H9 (cell line): Measurements from ENCODE around the gene DNMBP. TPM values are rescaled to one million over a fixed set of nuclear protein-coding genes. Genes with fewer than 3 reads are reported as not detected.

Experiments used
- DNase-seq: peaks from one replicate; pipeline ENCODE4 v3.0.0-alpha.2; 2017
- H2AFZ ChIP-seq: one replicate; pipeline ENCODE4 v1.6.1; 2013; ENCODE audit warnings: mild to moderate bottlenecking, low read length, control low read depth, moderate library complexity
- H2AK5ac ChIP-seq: 2 replicates; pipeline ENCODE4 v1.6.1; 2013; ENCODE audit warnings: low read length, control low read depth, mixed read lengths; ENCODE audit not compliant: insufficient read length
- H2BK120ac ChIP-seq: one replicate; pipeline ENCODE4 v1.6.1; 2013; ENCODE audit warnings: low read depth, mild to moderate bottlenecking, low read length, control low read depth, inconsistent platforms; ENCODE audit not compliant: poor library complexity, severe bottlenecking
- H2BK12ac ChIP-seq: 2 replicates; pipeline ENCODE4 v1.6.1; 2013; ENCODE audit warnings: low read length, control low read depth, mixed read lengths, low read depth; ENCODE audit not compliant: insufficient read length
- H2BK15ac ChIP-seq: 2 replicates; pipeline ENCODE4 v1.6.1; 2013; ENCODE audit warnings: low read depth, low read length, control low read depth
- H2BK20ac ChIP-seq: one replicate; pipeline ENCODE4 v1.6.1; 2013; ENCODE audit warnings: low read depth, mild to moderate bottlenecking, low read length, control low read depth, inconsistent platforms; ENCODE audit not compliant: poor library complexity, severe bottlenecking
- H2BK5ac ChIP-seq: 2 replicates; pipeline ENCODE4 v1.6.1; 2013; ENCODE audit warnings: low read length, control low read depth, mixed read lengths; ENCODE audit not compliant: insufficient read length
- H3K14ac ChIP-seq: 2 replicates; pipeline ENCODE4 v1.6.1; 2013; ENCODE audit warnings: low read length, control low read depth; ENCODE audit not compliant: insufficient read depth
- H3K18ac ChIP-seq: 2 replicates; pipeline ENCODE4 v1.6.1; 2013; ENCODE audit warnings: low read depth, mild to moderate bottlenecking, mixed read lengths, low read length, control low read depth; ENCODE audit not compliant: insufficient read length
- H3K23ac ChIP-seq: 2 replicates; pipeline ENCODE4 v1.6.1; 2013; ENCODE audit warnings: low read length, control low read depth, mixed read lengths, low read depth; ENCODE audit not compliant: insufficient read length
- H3K23me2 ChIP-seq: 2 replicates; pipeline ENCODE4 v1.6.1; 2013; ENCODE audit warnings: low read depth, mild to moderate bottlenecking, mixed read lengths, low read length, control low read depth; ENCODE audit not compliant: insufficient read length, poor library complexity, severe bottlenecking
- H3K27ac ChIP-seq: 2 replicates; pipeline ENCODE4 v1.5.1; 2013; ENCODE audit warnings: low read length, control low read depth, mixed read lengths, low read depth; ENCODE audit not compliant: insufficient read length
- H3K27me3 ChIP-seq: 2 replicates; pipeline ENCODE4 v1.6.1; 2013; ENCODE audit warnings: low read length, control low read depth, inconsistent platforms; ENCODE audit not compliant: insufficient read depth
- H3K4ac ChIP-seq: 2 replicates; pipeline ENCODE4 v1.6.1; 2013; ENCODE audit warnings: low read depth, mild to moderate bottlenecking, control low read depth, inconsistent platforms, low read length, moderate library complexity
- H3K4me1 ChIP-seq: 2 replicates; pipeline ENCODE4 v1.6.1; 2013; ENCODE audit warnings: low read length, control low read depth, inconsistent platforms; ENCODE audit not compliant: insufficient read depth
- H3K4me2 ChIP-seq: 2 replicates; pipeline ENCODE4 v1.6.1; 2013; ENCODE audit warnings: low read length, control low read depth, mixed read lengths; ENCODE audit not compliant: insufficient read length, insufficient read depth
- H3K56ac ChIP-seq: 2 replicates; pipeline ENCODE4 v1.6.1; 2013; ENCODE audit warnings: low read depth, mild to moderate bottlenecking, mixed read lengths, low read length, control low read depth; ENCODE audit not compliant: insufficient read length
- H3K79me1 ChIP-seq: 2 replicates; pipeline ENCODE4 v1.6.1; 2013; ENCODE audit warnings: low read depth, mild to moderate bottlenecking, moderate library complexity, low read length, control low read depth, inconsistent platforms; ENCODE audit not compliant: insufficient read depth, poor library complexity, severe bottlenecking
- H3K79me2 ChIP-seq: 2 replicates; pipeline ENCODE4 v1.6.1; 2013; ENCODE audit warnings: low read length, control low read depth, inconsistent platforms; ENCODE audit not compliant: insufficient read depth
- H3K9ac ChIP-seq: 2 replicates; pipeline ENCODE4 v1.6.1; 2013; ENCODE audit warnings: low read length, control low read depth, mixed read lengths; ENCODE audit not compliant: insufficient read length; ENCODE audit errors: extremely low read depth
- H3K9me3 ChIP-seq: one replicate; pipeline ENCODE4 v1.6.1; 2013; ENCODE audit warnings: low read depth, low read length, inconsistent platforms; ENCODE audit not compliant: control insufficient read depth
- H3T11ph ChIP-seq: one replicate; pipeline ENCODE4 v1.6.1; 2013; ENCODE audit warnings: mild to moderate bottlenecking, low read length, control low read depth, inconsistent platforms
- H4K20me1 ChIP-seq: one replicate; pipeline ENCODE4 v1.6.1; 2013; ENCODE audit not compliant: control insufficient read depth, insufficient read length, insufficient read depth
- H4K5ac ChIP-seq: 2 replicates; pipeline ENCODE4 v1.6.1; 2013; ENCODE audit warnings: low read depth, mild to moderate bottlenecking, mixed read lengths, low read length, control low read depth; ENCODE audit not compliant: insufficient read length
- H4K8ac ChIP-seq: replicated peaks from 2 replicates; pipeline ENCODE4 v1.6.1; 2013; ENCODE audit warnings: low read length, control low read depth, mixed read lengths, low read depth; ENCODE audit not compliant: insufficient read length
- H4K91ac ChIP-seq: 2 replicates; pipeline ENCODE4 v1.6.1; 2013; ENCODE audit warnings: low read depth, mild to moderate bottlenecking, moderate library complexity, mixed read lengths, low read length, control low read depth; ENCODE audit not compliant: insufficient read length
- H3K27ac Mint-ChIP-seq, 3 experiments: 2 replicates in 2 of 3; 3 replicates in 1 of 3; pipeline ENCODE4 v1.8.0; 2020 to 2021; ENCODE audit warnings: mixed read lengths in 3 of 3, mild to moderate bottlenecking in 1 of 3, moderate library complexity in 1 of 3
- H3K27me3 Mint-ChIP-seq: 2 replicates; pipeline ENCODE4 v1.8.0; 2021; ENCODE audit warnings: low read depth, mild to moderate bottlenecking, moderate library complexity, mixed read lengths
- H3K36me3 Mint-ChIP-seq, 3 experiments: 2 replicates in 2 of 3; 3 replicates in 1 of 3; pipeline ENCODE4 v1.8.0; 2020 to 2021; ENCODE audit warnings: low read depth in 3 of 3, mixed read lengths in 3 of 3; ENCODE audit not compliant: insufficient read depth in 1 of 3
- H3K4me1 Mint-ChIP-seq, 2 experiments: 2 replicates each; pipeline ENCODE4 v1.8.0; 2020; ENCODE audit warnings: mixed read lengths in 2 of 2
- H3K4me3 Mint-ChIP-seq, 2 experiments: 2 replicates in 1 of 2; 3 replicates in 1 of 2; pipeline ENCODE4 v1.8.0; 2020 to 2021; ENCODE audit warnings: mild to moderate bottlenecking in 2 of 2, mixed read lengths in 2 of 2, moderate library complexity in 1 of 2
- H3K9me3 Mint-ChIP-seq, 2 experiments: 2 replicates in 1 of 2; 3 replicates in 1 of 2; pipeline ENCODE4 v1.8.0; 2020; ENCODE audit warnings: mild to moderate bottlenecking in 2 of 2, mixed read lengths in 2 of 2, moderate library complexity in 1 of 2
- CTCF ChIP-seq: fragments of 200-600 bp; sonication (generic); conservative IDR thresholded peaks from 3 replicates; pipeline ENCODE4 v1.8.0; 2021; ENCODE audit warnings: antibody characterized with exemption, mild to moderate bottlenecking
- WGBS: extraction: QIAGEN DNeasy Blood & Tissue Kit; methylation state at CpG from one replicate; pipeline ENCODE4 v1.1.7; 2013; ENCODE audit warnings: missing lambda C conversion rate, low lambda C conversion rate, mixed read lengths; ENCODE audit not compliant: insufficient read length; ENCODE audit errors: extremely low coverage; 5-methylcytosine and 5-hydroxymethylcytosine counted together
- total RNA-seq: library from RNA; stranded (reverse); gene quantifications from 2 replicates; pipeline ENCODE4 v1.2.1, GENCODE V29; 2021

DNMBP gene
- total RNA-seq, 1 experiment from 2014 or later, result 25.6 TPM

GRCh38 chr10:100038561-100039071 lies 28.9 kb upstream of the DNMBP start:
- Histone ChIP-seq H3K4me1 (no peaks in the 10 kb centered on the region; the same call in 1 of the 2 replicates), H3K9me3 (no peaks in the 10 kb centered on the region), H4K91ac (no peak overlapping the region), H3K79me2 (no peaks in the 10 kb centered on the region), H3K4me2 (no peak overlapping the region), H3K14ac (no peak overlapping the region; the same call in 1 of the 2 replicates), H3K79me1 (no peaks in the 10 kb centered on the region), H3K27me3 (no peaks in the 10 kb centered on the region), H2AK5ac (no peak overlapping the region), H2BK120ac (no peak overlapping the region), H2BK15ac (no peak overlapping the region), H4K8ac (no peak overlapping the region), H3T11ph (no peak overlapping the region), H3K23ac (no peak overlapping the region), H3K4ac (no peak overlapping the region), H4K20me1 (no peaks in the 10 kb centered on the region), H3K18ac (no peak overlapping the region), H4K5ac (no peak overlapping the region), H2BK5ac (no peak overlapping the region), H3K23me2 (no peaks in the 10 kb centered on the region), H2BK20ac (no peak overlapping the region), H3K56ac (no peak overlapping the region), H3K9ac (no peak overlapping the region), H3K27ac (no peak overlapping the region), H2AFZ (peak overlapping the region; percentile 49), H2BK12ac (no peak overlapping the region)
- H3K4me1 Mint-ChIP-seq, result peaks cover 13 to 23% of the 10 kb centered on the region in 2 experiments
- TF ChIP-seq CTCF, result no peak
- peak overlapping the region in 2 of 3 experiments; percentile 76 to 82; a peak in 5 of 7 replicates for H3K27ac Mint-ChIP-seq
- WGBS, result no CpG with 5 or more reads among the region's 1 CpG
- H3K36me3 Mint-ChIP-seq, result peaks cover 0 to 1% (median under 1%) of the 10 kb centered on the region in 3 experiments; a peak in 4 of 7 replicates
- no peak overlapping the region for H3K4me3 Mint-ChIP-seq
- H3K9me3 Mint-ChIP-seq, result peaks cover under 1% of the 10 kb centered on the region in 2 experiments; a peak in 3 of 5 replicates
- no peak for DNase-seq
- H3K27me3 Mint-ChIP-seq, result no peaks in the 10 kb centered on the region; the same call in 1 of the 2 replicates
